CD4-positive, CD25-positive, alpha-beta regulatory T cell (primary cell): ENCODE results near the gene CYP2J2. TPM values are rescaled to one million over a fixed set of nuclear protein-coding genes. Genes with fewer than 3 reads are reported as not detected.

ENCODE experiments used
- ATAC-seq, 2 donors: fragments of 150-1000 bp; cut with Tn5 transposase; one replicate each; pipeline ENCODE4 v1.10.0; 2021; ENCODE audit warnings: low read depth in 2 of 2, moderate number of reproducible peaks in 2 of 2, moderate library complexity in 1 of 2
- DNase-seq, 3 donors: peaks; one replicate each; pipeline versions ENCODE4 v3.0.0 to v3.0.0-alpha.2; 2012 to 2022; ENCODE audit warnings: mixed read lengths in 1 of 3
- H3K27ac ChIP-seq: one replicate; pipeline ENCODE4 v1.7.0; 2013; ENCODE audit warnings: mild to moderate bottlenecking, low read length; ENCODE audit not compliant: insufficient read depth, poor library complexity, severe bottlenecking
- H3K27me3 ChIP-seq: one replicate; pipeline ENCODE4 v1.7.0; 2013; ENCODE audit warnings: low read length; ENCODE audit not compliant: control insufficient read depth, insufficient read depth
- H3K36me3 ChIP-seq: one replicate; pipeline ENCODE4 v1.7.0; 2013; ENCODE audit warnings: mild to moderate bottlenecking, low read length, moderate library complexity; ENCODE audit not compliant: control insufficient read depth, insufficient read depth
- H3K4me1 ChIP-seq: 2 replicates; pipeline ENCODE4 v1.7.0; 2013; ENCODE audit warnings: mild to moderate bottlenecking, low read length; ENCODE audit not compliant: insufficient read depth, control insufficient read depth, poor library complexity, severe bottlenecking
- H3K4me3 ChIP-seq: one replicate; pipeline ENCODE4 v1.7.0; 2013; ENCODE audit warnings: low read depth, mild to moderate bottlenecking, low read length, moderate library complexity
- H3K9me3 ChIP-seq, 2 experiments: 1 replicate in 1 of 2; 2 replicates in 1 of 2; pipeline ENCODE4 v1.7.0; 2013; ENCODE audit warnings: low read length in 2 of 2, mild to moderate bottlenecking in 1 of 2, moderate library complexity in 1 of 2; ENCODE audit not compliant: control insufficient read depth in 2 of 2
- H3K27ac Mint-ChIP-seq, 3 donors: one replicate each; pipeline ENCODE4 v1.8.0; 2020 to 2022; ENCODE audit warnings: mild to moderate bottlenecking in 3 of 3, mixed read lengths in 3 of 3, moderate library complexity in 2 of 3
- H3K27me3 Mint-ChIP-seq: one replicate; pipeline ENCODE4 v1.8.0; 2022; ENCODE audit warnings: mild to moderate bottlenecking, mixed read lengths
- H3K36me3 Mint-ChIP-seq: one replicate; pipeline ENCODE4 v1.8.0; 2020; ENCODE audit warnings: mixed read lengths
- H3K4me1 Mint-ChIP-seq, 4 donors: one replicate each; pipeline ENCODE4 v1.8.0; 2020 to 2022; ENCODE audit warnings: mixed read lengths in 4 of 4, mild to moderate bottlenecking in 1 of 4
- H3K4me3 Mint-ChIP-seq, 4 donors: one replicate each; pipeline ENCODE4 v1.8.0; 2020 to 2022; ENCODE audit warnings: mild to moderate bottlenecking in 4 of 4, mixed read lengths in 4 of 4, moderate library complexity in 3 of 4
- H3K9me3 Mint-ChIP-seq, 7 donors: one replicate each; pipeline ENCODE4 v1.8.0; 2020 to 2022; ENCODE audit warnings: mixed read lengths in 7 of 7, mild to moderate bottlenecking in 3 of 7, moderate library complexity in 2 of 7
- polyA plus RNA-seq, 4 donors: library from polyadenylated mRNA; unstranded; fragments of 300-500 nt; fragmentation: Illumina TruSeq; gene quantifications; one replicate each; pipeline ENCODE4 v1.2.3, GENCODE V29; 2021
- total RNA-seq: library from RNA; stranded (reverse); gene quantifications from one replicate; pipeline ENCODE4 v1.2.3, GENCODE V29; 2022

The CYP2J2 gene
- total and polyA plus RNA-seq, 5 donors from 2014 or later, result 0.14 to 0.47 TPM; not detected in 3

DNA sequence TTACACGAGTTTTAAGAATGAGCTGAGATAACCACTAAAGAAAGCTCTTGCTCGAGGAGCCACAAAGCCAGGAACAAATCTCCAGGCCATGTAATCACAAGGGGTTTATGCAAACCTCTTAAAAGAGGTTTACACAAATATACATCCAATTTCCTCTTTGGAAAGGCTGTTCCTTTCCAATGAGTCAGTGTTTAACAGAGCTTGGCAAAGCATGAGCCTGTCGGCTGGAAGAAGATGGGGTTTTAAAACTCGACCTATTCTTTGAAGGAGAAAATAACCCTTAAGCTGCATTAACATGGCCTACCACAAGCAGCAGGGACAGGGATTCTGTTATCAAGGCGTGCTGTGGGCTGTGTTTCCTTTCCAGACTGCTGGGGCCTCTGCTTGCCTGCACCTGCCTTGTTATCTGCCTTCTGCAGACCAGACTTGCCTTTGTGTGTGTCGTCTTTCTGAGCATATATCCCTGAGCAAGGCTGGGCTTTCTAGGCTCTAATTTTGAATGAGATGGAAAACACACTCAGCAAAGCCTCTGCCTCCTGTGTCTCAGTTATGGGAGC lies 40.6 kb upstream of the CYP2J2 start:
- H3K27ac ChIP-seq, result no peak overlapping the region
- Mint-ChIP-seq H3K9me3 (peaks cover 0 to 1% (median 0%) of the 10 kb centered on the region in 7 donors), H3K4me1 (peaks cover 0 to 5% (median 2%) of the 10 kb centered on the region in 4 donors), H3K27me3 (no peaks in the 10 kb centered on the region), H3K4me3 (no peak overlapping the region), H3K27ac (no peak overlapping the region), H3K36me3 (no peaks in the 10 kb centered on the region)
- DNase-seq (no peak), ATAC-seq (no peak)
- no peak overlapping the region for H3K4me3 ChIP-seq
- H3K9me3 ChIP-seq, result no peaks in the 10 kb centered on the region
- H3K27me3 ChIP-seq, result no peaks in the 10 kb centered on the region
- no peaks in the 10 kb centered on the region for H3K36me3 ChIP-seq
- peaks cover 4% of the 10 kb centered on the region for H3K4me1 ChIP-seq

DNA sequence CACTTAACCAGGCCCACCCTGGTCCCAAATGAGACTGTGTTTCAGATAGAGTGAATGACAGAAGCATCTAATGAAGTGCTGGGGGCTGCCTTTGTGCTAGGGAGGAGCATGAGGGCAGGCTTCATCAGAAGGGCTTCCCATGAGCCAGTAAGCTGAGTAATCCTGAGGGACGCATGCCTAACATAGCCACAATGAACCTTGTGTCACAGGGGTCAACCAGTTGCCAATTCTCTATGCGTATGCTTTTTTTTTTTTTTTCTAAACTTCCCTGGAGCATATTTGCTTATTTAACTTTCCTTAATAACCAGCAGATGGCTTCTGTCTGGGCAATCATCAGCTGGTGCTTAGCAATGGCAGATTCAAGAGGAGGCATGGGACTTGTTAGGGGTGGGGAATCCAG lies 25.5 kb upstream of the CYP2J2 start:
- no peak overlapping the region for H3K27ac ChIP-seq
- no peak for DNase-seq
- peaks cover 2% of the 10 kb centered on the region for H3K27me3 ChIP-seq
- no peaks in the 10 kb centered on the region for H3K36me3 Mint-ChIP-seq
- H3K9me3 ChIP-seq, result no peaks in the 10 kb centered on the region
- ATAC-seq, result no peak
- H3K36me3 ChIP-seq, result no peaks in the 10 kb centered on the region
- no peak overlapping the region for H3K4me3 ChIP-seq
- peaks cover 6% of the 10 kb centered on the region for H3K27me3 Mint-ChIP-seq
- no peak overlapping the region for H3K4me3 Mint-ChIP-seq
- H3K4me1 Mint-ChIP-seq, result no peaks in the 10 kb centered on the region
- no peaks in the 10 kb centered on the region for H3K9me3 Mint-ChIP-seq
- H3K27ac Mint-ChIP-seq, result no peak overlapping the region
- H3K4me1 ChIP-seq, result no peaks in the 10 kb centered on the region

DNA sequence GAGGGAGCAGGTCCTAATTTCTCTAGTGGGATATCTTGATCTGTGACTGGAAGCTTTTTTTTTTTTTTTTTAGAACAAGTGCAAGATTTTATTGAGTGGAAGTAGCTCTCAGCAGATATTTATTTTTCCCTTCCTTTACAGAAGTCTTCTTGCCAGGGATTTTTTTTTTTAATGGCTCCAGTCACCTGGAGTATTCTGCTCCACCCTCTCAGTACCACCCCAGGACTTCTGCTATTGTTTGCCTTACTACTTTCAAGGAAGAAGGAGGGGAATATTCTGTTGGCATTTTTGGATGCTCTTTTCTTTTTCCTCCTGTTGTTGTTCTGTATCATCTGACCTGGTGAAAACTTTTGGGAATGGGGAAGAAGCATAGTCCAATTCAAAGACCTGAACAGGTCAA lies 23.1 kb upstream of the CYP2J2 start:
- no peaks in the 10 kb centered on the region for H3K36me3 Mint-ChIP-seq
- H3K36me3 ChIP-seq, result no peaks in the 10 kb centered on the region
- H3K9me3 ChIP-seq, result no peaks in the 10 kb centered on the region
- no peaks in the 10 kb centered on the region for H3K4me1 Mint-ChIP-seq
- H3K4me3 Mint-ChIP-seq, result no peak overlapping the region
- H3K9me3 Mint-ChIP-seq, result no peaks in the 10 kb centered on the region
- DNase-seq, result no peak
- H3K4me3 ChIP-seq, result no peak overlapping the region
- ATAC-seq, result no peak
- no peaks in the 10 kb centered on the region for H3K27me3 Mint-ChIP-seq
- H3K4me1 ChIP-seq, result no peaks in the 10 kb centered on the region
- no peak overlapping the region for H3K27ac ChIP-seq
- H3K27ac Mint-ChIP-seq, result no peak overlapping the region
- peaks cover 2% of the 10 kb centered on the region for H3K27me3 ChIP-seq

DNA sequence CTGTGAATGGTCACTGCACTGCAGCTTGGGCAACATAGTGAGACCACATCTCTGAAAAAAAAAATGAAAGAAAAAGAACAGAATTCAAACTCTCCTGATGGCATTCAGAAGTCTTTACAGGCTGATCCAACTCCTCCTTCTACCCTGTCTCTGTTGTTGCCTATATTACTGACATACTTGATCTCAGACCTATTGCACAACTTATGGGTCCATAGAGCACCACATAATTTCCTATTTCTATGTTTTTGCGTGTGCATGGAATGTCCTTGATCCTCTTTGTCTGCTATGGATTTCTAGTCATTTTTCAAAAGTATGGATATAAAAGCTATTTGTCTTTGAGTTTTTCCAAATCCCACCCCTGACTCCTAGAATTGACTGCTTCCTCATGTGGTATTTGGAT lies 22.4 kb upstream of the CYP2J2 start:
- DNase-seq (no peak), ATAC-seq (no peak)
- Histone ChIP-seq H3K4me1 (no peaks in the 10 kb centered on the region), H3K4me3 (no peak overlapping the region), H3K27ac (no peak overlapping the region), H3K9me3 (no peaks in the 10 kb centered on the region), H3K36me3 (no peaks in the 10 kb centered on the region), H3K27me3 (peaks cover 2% of the 10 kb centered on the region)
- no peaks in the 10 kb centered on the region for H3K36me3 Mint-ChIP-seq
- H3K27ac Mint-ChIP-seq, result no peak overlapping the region
- H3K4me1 Mint-ChIP-seq, result no peaks in the 10 kb centered on the region
- no peaks in the 10 kb centered on the region for H3K9me3 Mint-ChIP-seq
- H3K4me3 Mint-ChIP-seq, result no peak overlapping the region
- H3K27me3 Mint-ChIP-seq, result no peaks in the 10 kb centered on the region

DNA sequence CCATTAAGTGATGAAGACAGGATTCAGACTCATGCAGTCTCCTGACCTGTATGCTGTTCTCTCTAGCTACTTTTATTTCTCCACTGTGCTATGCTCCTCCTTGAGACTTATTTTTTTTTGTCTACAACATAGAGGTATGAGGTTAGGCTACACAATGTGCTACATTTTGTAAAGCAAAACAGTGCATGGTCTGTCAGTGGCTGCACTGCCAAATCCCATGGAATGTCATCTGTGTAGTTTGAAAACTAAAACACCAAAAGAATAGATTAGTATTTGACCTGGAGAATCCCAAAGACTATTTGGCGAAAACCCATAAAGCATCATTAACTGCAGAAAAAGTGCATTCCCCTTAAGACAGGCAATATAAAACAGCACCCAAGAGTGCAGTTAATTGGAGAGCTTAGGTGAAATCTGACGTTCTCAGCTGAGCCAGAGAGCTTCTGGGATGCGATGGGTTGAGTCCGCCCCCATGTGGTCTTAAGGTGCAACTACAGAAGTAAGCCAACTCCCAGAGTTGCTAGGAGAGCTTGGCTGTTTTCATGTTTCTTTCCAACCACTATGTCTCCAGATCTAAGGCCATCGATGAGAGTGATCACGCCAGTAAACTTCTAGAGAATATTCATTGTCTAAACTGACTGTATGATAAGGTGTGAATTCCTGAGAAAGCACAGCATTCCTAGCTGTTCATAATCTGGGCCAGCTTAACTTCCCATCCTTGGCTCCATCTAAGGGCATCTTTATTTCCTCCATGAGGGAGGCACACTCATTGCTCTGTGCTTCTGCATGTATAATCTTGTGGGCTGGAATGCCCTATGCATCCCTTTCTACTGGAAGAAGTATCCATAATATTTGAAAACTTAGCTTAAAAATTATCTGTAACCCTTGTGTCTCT lies 20.7 kb upstream of the CYP2J2 start:
- H3K9me3 Mint-ChIP-seq, result peaks cover 0 to 2% (median 0%) of the 10 kb centered on the region in 7 donors
- Histone ChIP-seq H3K27me3 (peaks cover 2% of the 10 kb centered on the region), H3K4me1 (no peaks in the 10 kb centered on the region), H3K27ac (no peak overlapping the region), H3K9me3 (no peaks in the 10 kb centered on the region), H3K36me3 (no peaks in the 10 kb centered on the region), H3K4me3 (no peak overlapping the region)
- DNase-seq (peak in 2 of 3 donors; percentile 39 to 66), ATAC-seq (peak; percentile 44 to 72)
- H3K36me3 Mint-ChIP-seq, result no peaks in the 10 kb centered on the region
- no peaks in the 10 kb centered on the region for H3K4me1 Mint-ChIP-seq
- no peak overlapping the region for H3K27ac Mint-ChIP-seq
- H3K27me3 Mint-ChIP-seq, result peaks cover 4% of the 10 kb centered on the region
- no peak overlapping the region for H3K4me3 Mint-ChIP-seq

DNA sequence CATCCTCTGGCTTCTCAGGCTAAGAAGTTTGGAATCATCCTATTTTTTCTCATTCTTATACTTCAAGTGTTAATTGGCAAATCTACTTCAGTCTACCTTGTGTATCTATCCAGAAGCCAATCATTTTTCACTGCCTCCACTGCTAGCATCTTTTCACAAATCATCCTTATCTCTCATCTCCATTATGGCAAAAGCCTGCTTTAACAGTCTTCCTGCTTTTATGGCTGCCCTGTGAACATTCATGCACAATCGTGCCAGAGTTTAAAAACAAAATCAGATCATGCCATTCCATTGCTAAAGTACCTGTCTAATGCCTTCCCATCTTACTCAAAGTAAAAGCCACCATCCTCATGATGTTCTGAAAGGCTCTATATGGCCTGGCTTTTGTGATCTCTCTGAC lies 19.2 kb upstream of the CYP2J2 start:
- DNase-seq, result no peak
- H3K27ac Mint-ChIP-seq, result no peak overlapping the region
- Histone ChIP-seq H3K4me3 (no peak overlapping the region), H3K27me3 (peaks cover 2% of the 10 kb centered on the region), H3K36me3 (no peaks in the 10 kb centered on the region), H3K27ac (no peak overlapping the region), H3K9me3 (no peaks in the 10 kb centered on the region), H3K4me1 (no peaks in the 10 kb centered on the region)
- no peak overlapping the region for H3K4me3 Mint-ChIP-seq
- H3K36me3 Mint-ChIP-seq, result no peaks in the 10 kb centered on the region
- no peak for ATAC-seq
- no peaks in the 10 kb centered on the region for H3K4me1 Mint-ChIP-seq
- H3K27me3 Mint-ChIP-seq, result peaks cover 7% of the 10 kb centered on the region
- H3K9me3 Mint-ChIP-seq, result peaks cover 0 to 2% (median 0%) of the 10 kb centered on the region in 7 donors

DNA sequence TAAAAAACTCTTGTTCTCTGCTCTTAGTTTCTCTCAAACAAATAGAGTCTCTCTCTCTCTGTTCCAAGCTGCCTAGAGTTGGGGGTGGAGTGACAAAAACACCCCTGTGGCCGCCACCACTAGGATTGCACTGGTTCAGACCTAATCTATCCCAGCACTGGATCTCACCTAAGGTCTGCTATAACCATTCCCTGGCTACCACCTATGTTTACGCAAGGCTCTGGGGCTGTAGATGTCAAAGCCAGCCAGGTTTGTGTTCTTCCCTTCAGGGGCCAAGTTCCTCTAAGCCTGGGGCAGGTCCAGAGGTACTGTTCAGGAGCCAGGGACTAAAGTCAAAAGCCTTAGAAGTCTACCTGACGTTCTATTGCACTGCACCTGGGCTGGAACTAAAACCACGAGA lies 12.8 kb upstream of the CYP2J2 start:
- Histone ChIP-seq H3K4me1 (no peaks in the 10 kb centered on the region), H3K4me3 (no peak overlapping the region), H3K27ac (no peak overlapping the region), H3K27me3 (no peaks in the 10 kb centered on the region), H3K9me3 (peaks cover 0 to 2% of the 10 kb centered on the region in 2 experiments), H3K36me3 (no peaks in the 10 kb centered on the region)
- Mint-ChIP-seq H3K4me1 (no peaks in the 10 kb centered on the region), H3K4me3 (no peak overlapping the region), H3K9me3 (peaks cover 0 to 12% (median 2%) of the 10 kb centered on the region in 7 donors), H3K27me3 (peaks cover 11% of the 10 kb centered on the region), H3K36me3 (no peaks in the 10 kb centered on the region), H3K27ac (no peak overlapping the region)
- ATAC-seq (no peak), DNase-seq (no peak)
